CD4-positive, CD25-positive, alpha-beta regulatory T cell (primary cell): ENCODE results near the gene ETHE1. TPM values are rescaled to one million over a fixed set of nuclear protein-coding genes. Genes with fewer than 3 reads are reported as not detected.
"Not testable (repeated sequence)": the region's sequence is repeated elsewhere in the genome, so short reads cannot be mapped to it uniquely, and the experiment has no call there.

Experiments
- ATAC-seq, 2 donors: fragments of 150-1000 bp; cut with Tn5 transposase; one replicate each; pipeline ENCODE4 v1.10.0; 2021; ENCODE audit warnings: low read depth in 2 of 2, moderate number of reproducible peaks in 2 of 2, moderate library complexity in 1 of 2
- DNase-seq, 3 donors: peaks; one replicate each; pipeline versions ENCODE4 v3.0.0 to v3.0.0-alpha.2; 2012 to 2022; ENCODE audit warnings: mixed read lengths in 1 of 3
- H3K27ac ChIP-seq: one replicate; pipeline ENCODE4 v1.7.0; 2013; ENCODE audit warnings: mild to moderate bottlenecking, low read length; ENCODE audit not compliant: insufficient read depth, poor library complexity, severe bottlenecking
- H3K27me3 ChIP-seq: one replicate; pipeline ENCODE4 v1.7.0; 2013; ENCODE audit warnings: low read length; ENCODE audit not compliant: control insufficient read depth, insufficient read depth
- H3K36me3 ChIP-seq: one replicate; pipeline ENCODE4 v1.7.0; 2013; ENCODE audit warnings: mild to moderate bottlenecking, low read length, moderate library complexity; ENCODE audit not compliant: control insufficient read depth, insufficient read depth
- H3K4me1 ChIP-seq: 2 replicates; pipeline ENCODE4 v1.7.0; 2013; ENCODE audit warnings: mild to moderate bottlenecking, low read length; ENCODE audit not compliant: insufficient read depth, control insufficient read depth, poor library complexity, severe bottlenecking
- H3K4me3 ChIP-seq: one replicate; pipeline ENCODE4 v1.7.0; 2013; ENCODE audit warnings: low read depth, mild to moderate bottlenecking, low read length, moderate library complexity
- H3K9me3 ChIP-seq, 2 experiments: 1 replicate in 1 of 2; 2 replicates in 1 of 2; pipeline ENCODE4 v1.7.0; 2013; ENCODE audit warnings: low read length in 2 of 2, mild to moderate bottlenecking in 1 of 2, moderate library complexity in 1 of 2; ENCODE audit not compliant: control insufficient read depth in 2 of 2
- H3K27ac Mint-ChIP-seq, 3 donors: one replicate each; pipeline ENCODE4 v1.8.0; 2020 to 2022; ENCODE audit warnings: mild to moderate bottlenecking in 3 of 3, mixed read lengths in 3 of 3, moderate library complexity in 2 of 3
- H3K27me3 Mint-ChIP-seq: one replicate; pipeline ENCODE4 v1.8.0; 2022; ENCODE audit warnings: mild to moderate bottlenecking, mixed read lengths
- H3K36me3 Mint-ChIP-seq: one replicate; pipeline ENCODE4 v1.8.0; 2020; ENCODE audit warnings: mixed read lengths
- H3K4me1 Mint-ChIP-seq, 4 donors: one replicate each; pipeline ENCODE4 v1.8.0; 2020 to 2022; ENCODE audit warnings: mixed read lengths in 4 of 4, mild to moderate bottlenecking in 1 of 4
- H3K4me3 Mint-ChIP-seq, 4 donors: one replicate each; pipeline ENCODE4 v1.8.0; 2020 to 2022; ENCODE audit warnings: mild to moderate bottlenecking in 4 of 4, mixed read lengths in 4 of 4, moderate library complexity in 3 of 4
- H3K9me3 Mint-ChIP-seq, 7 donors: one replicate each; pipeline ENCODE4 v1.8.0; 2020 to 2022; ENCODE audit warnings: mixed read lengths in 7 of 7, mild to moderate bottlenecking in 3 of 7, moderate library complexity in 2 of 7
- polyA plus RNA-seq, 4 donors: library from polyadenylated mRNA; unstranded; fragments of 300-500 nt; fragmentation: Illumina TruSeq; gene quantifications; one replicate each; pipeline ENCODE4 v1.2.3, GENCODE V29; 2021
- total RNA-seq: library from RNA; stranded (reverse); gene quantifications from one replicate; pipeline ENCODE4 v1.2.3, GENCODE V29; 2022

ETHE1 gene
- total and polyA plus RNA-seq, 5 donors from 2014 or later = 22.8 to 73.5 (median 56.3) TPM

GRCh38 chr19:43525836-43526771, 897 bp downstream of the ETHE1 start:
- no peaks in the 10 kb centered on the region for H3K36me3 Mint-ChIP-seq
- Histone ChIP-seq H3K4me3 (peak overlapping the region; percentile 80), H3K27ac (peak overlapping the region; percentile 63), H3K4me1 (peaks cover 31% of the 10 kb centered on the region), H3K36me3 (no peaks in the 10 kb centered on the region), H3K9me3 (no peaks in the 10 kb centered on the region), H3K27me3 (no peaks in the 10 kb centered on the region)
- ATAC-seq (peak; percentile 15 to 20), DNase-seq (peak in 1 of 3 donors; percentile 42)
- H3K9me3 Mint-ChIP-seq = no peaks in the 10 kb centered on the region
- peak overlapping the region; percentile 76 to 97 (median 84) for H3K4me3 Mint-ChIP-seq
- H3K4me1 Mint-ChIP-seq = peaks cover 5 to 31% (median 21%) of the 10 kb centered on the region in 4 donors
- H3K27me3 Mint-ChIP-seq = no peaks in the 10 kb centered on the region
- peak overlapping the region; percentile 28 to 88 (median 74) for H3K27ac Mint-ChIP-seq

DNA sequence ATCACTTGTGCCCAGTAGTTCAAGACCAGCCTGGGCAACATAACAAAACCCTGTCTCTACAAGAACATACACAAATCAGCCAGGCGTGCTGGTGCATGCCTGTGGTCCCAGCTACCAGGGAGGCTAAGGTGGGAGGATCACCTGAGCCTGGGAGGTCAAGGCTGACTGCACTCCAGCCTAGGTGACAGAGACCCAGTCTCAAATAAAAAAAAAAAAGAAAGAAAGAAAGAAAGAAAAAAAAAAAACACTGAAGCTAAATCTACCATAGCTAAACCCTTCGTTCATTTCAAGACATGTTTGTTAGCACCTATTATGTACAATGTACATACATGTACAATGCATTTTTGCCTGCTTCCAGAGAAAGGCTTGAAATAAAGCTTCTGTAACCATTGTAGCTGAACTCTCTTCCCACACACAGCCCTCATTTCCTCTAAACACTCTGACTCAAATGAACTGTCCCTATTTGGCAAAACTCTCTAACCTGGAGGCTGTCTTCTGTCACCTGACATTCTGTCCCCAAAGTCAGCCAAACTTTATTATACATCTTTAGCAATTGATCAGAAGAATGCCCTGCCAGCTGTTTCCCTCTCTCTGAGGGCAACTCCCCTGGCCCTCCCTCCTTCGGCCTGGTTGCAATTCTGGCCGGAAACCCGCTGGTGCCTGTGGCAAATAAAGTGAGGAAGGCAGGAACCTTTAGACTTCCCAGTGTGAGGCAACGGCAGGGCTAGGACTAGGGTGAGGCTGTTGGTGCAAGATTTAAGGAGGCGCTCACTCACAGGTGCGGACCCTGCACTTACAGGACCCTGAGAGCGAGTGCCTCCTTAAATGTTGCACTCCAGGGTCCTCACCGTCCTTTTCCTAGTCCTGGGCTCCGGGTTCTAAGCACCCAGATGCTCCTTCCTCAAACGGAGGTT, 1.8 kb downstream of the ETHE1 start:
- H3K27me3 ChIP-seq = no peaks in the 10 kb centered on the region
- peak in 1 of 3 donors; percentile 58 for DNase-seq

DNA sequence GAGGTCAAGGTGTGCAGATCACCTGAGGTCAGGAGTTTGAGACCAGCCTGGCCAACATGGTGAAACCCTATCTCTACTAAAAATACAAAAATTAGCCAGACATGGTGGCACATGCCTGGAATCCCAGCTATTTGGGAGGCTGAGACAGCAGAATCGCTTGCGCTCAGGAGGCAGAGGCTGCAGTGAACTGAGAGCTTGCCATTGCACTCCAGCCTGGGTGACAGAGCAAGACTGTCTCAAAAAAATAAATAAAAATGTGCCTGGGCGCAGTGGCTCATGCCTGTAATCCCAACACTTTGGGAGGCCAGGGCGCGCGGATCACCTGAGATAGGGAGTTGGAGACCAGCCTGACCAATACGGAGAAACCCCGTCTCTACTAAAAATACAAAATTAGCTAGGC, 3.3 kb downstream of the ETHE1 start:
- not testable (repeated sequence) for H3K27ac ChIP-seq, ATAC-seq, H3K36me3 Mint-ChIP-seq, H3K4me3 Mint-ChIP-seq, H3K27me3 Mint-ChIP-seq, H3K9me3 ChIP-seq, H3K9me3 Mint-ChIP-seq, H3K4me3 ChIP-seq, H3K27me3 ChIP-seq, DNase-seq, H3K27ac Mint-ChIP-seq, H3K36me3 ChIP-seq
- peaks cover 11 to 35% (median 27%) of the 10 kb centered on the region in 4 donors for H3K4me1 Mint-ChIP-seq
- peaks cover 37% of the 10 kb centered on the region for H3K4me1 ChIP-seq

More for the DNA sequence above, 1.8 kb downstream of the ETHE1 start:
- Histone ChIP-seq H3K4me3 (peak overlapping the region; percentile 80), H3K27ac (peak overlapping the region; percentile 63), H3K4me1 (peaks cover 31% of the 10 kb centered on the region), H3K36me3 (no peaks in the 10 kb centered on the region), H3K9me3 (no peaks in the 10 kb centered on the region)
- no peaks in the 10 kb centered on the region for H3K36me3 Mint-ChIP-seq
- H3K27me3 Mint-ChIP-seq = no peaks in the 10 kb centered on the region
- peak overlapping the region; percentile 76 to 97 (median 84) for H3K4me3 Mint-ChIP-seq
- H3K4me1 Mint-ChIP-seq = peaks cover 5 to 31% (median 21%) of the 10 kb centered on the region in 4 donors
- no peaks in the 10 kb centered on the region for H3K9me3 Mint-ChIP-seq
- peak; percentile 46 to 54 for ATAC-seq
- peak overlapping the region; percentile 28 to 88 (median 74) for H3K27ac Mint-ChIP-seq

DNA sequence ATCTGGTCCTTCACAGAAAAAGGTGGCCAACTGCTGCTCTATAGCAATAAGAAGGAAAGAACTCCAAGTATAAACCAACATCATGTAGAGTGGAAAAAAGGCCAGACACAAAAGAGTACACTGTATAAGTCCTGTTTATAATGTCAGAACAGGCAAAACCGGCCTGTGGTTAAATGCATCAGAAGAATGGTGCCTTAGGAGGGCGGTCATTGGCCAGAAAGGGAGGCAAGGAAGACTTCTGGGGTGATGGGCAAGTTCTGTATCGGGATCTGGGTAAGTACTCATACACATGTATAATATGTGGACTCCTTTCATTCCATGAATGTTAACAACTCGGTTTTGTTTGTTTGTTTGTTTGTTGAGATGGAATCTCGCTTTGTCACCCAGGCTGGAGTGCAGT, 4.1 kb downstream of the ETHE1 start:
- H3K27me3 Mint-ChIP-seq = no peaks in the 10 kb centered on the region
- Histone ChIP-seq H3K4me3 (no peak overlapping the region), H3K36me3 (no peaks in the 10 kb centered on the region), H3K9me3 (no peaks in the 10 kb centered on the region), H3K4me1 (peaks cover 37% of the 10 kb centered on the region), H3K27me3 (no peaks in the 10 kb centered on the region), H3K27ac (no peak overlapping the region)
- H3K36me3 Mint-ChIP-seq = peaks cover 4% of the 10 kb centered on the region
- ATAC-seq = no peak
- peak overlapping the region in 1 of 3 donors; percentile 35 for H3K27ac Mint-ChIP-seq
- peaks cover 11 to 35% (median 28%) of the 10 kb centered on the region in 4 donors for H3K4me1 Mint-ChIP-seq
- DNase-seq = no peak
- no peaks in the 10 kb centered on the region for H3K9me3 Mint-ChIP-seq
- peak overlapping the region in 1 of 4 donors; percentile 44 for H3K4me3 Mint-ChIP-seq

DNA sequence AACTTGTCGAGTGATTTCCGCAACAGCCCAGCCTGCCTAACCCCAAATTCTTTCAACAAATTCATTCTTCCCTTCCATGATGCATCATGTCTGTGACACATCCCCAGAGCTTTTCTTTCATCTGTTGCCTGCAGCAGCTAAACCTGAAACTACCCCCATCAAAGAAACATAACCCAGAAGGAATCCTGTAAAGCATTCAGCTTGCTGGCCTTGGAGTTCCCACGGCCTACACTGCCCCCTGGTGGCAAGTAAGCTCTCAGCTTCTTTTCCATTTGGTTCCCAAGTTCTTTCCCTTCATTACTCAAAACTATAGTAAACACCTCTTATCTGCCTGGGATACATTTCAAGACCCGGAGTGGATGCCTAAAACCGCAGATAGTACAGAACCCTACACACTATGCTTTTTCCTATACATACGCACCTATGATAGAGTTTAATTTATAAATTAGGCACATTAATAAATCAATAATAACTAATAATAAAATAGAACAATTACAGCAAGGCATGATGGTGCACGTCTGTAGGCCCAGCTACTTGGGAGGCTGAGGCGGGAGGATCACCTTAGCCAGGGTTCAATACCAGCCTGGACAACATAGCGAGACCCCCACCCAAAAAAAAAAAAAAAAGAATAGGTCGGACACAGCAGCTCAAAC, 7.4 kb downstream of the ETHE1 start:
- Histone ChIP-seq H3K4me1 (peaks cover 9% of the 10 kb centered on the region), H3K27ac (no peak overlapping the region), H3K27me3 (no peaks in the 10 kb centered on the region), H3K4me3 (no peak overlapping the region), H3K9me3 (no peaks in the 10 kb centered on the region), H3K36me3 (no peaks in the 10 kb centered on the region)
- DNase-seq = peak; percentile 72 to 84 (median 76)
- peak overlapping the region in 1 of 4 donors; percentile 1 for H3K4me3 Mint-ChIP-seq
- peak overlapping the region; percentile 41 to 64 (median 43) for H3K27ac Mint-ChIP-seq
- peaks cover 6 to 12% (median 10%) of the 10 kb centered on the region in 4 donors for H3K4me1 Mint-ChIP-seq
- ATAC-seq = peak; percentile 64 to 67
- H3K36me3 Mint-ChIP-seq = peaks cover 8% of the 10 kb centered on the region
- H3K9me3 Mint-ChIP-seq = no peaks in the 10 kb centered on the region
- H3K27me3 Mint-ChIP-seq = no peaks in the 10 kb centered on the region

- H3K9me3 ChIP-seq = no peaks in the 10 kb centered on the region
- Mint-ChIP-seq H3K4me3 (peak overlapping the region in 1 of 4 donors; percentile 15), H3K27ac (peak overlapping the region in 1 of 3 donors; percentile 11), H3K9me3 (no peaks in the 10 kb centered on the region), H3K27me3 (no peaks in the 10 kb centered on the region), H3K4me1 (peaks cover 6 to 8% (median 7%) of the 10 kb centered on the region in 4 donors), H3K36me3 (peaks cover 11% of the 10 kb centered on the region)
- no peak for DNase-seq
- ATAC-seq = no peak
- H3K4me3 ChIP-seq = no peak overlapping the region
- peaks cover 7% of the 10 kb centered on the region for H3K4me1 ChIP-seq
- H3K27ac ChIP-seq = no peak overlapping the region
- no peaks in the 10 kb centered on the region for H3K36me3 ChIP-seq
- H3K27me3 ChIP-seq = no peaks in the 10 kb centered on the region
Measured at GRCh38 chr19:43518051-43518450, 8.9 kb downstream of the ETHE1 start.

GRCh38 chr19:43512399-43512798, 14.6 kb downstream of the ETHE1 start:
- H3K4me3 ChIP-seq, H3K27me3 ChIP-seq, DNase-seq, H3K9me3 Mint-ChIP-seq, H3K4me1 Mint-ChIP-seq, H3K27ac ChIP-seq, H3K4me1 ChIP-seq, H3K27me3 Mint-ChIP-seq, ATAC-seq, H3K9me3 ChIP-seq: not testable (repeated sequence)
- Mint-ChIP-seq H3K27ac (peak overlapping the region in 1 of 3 donors; percentile 11), H3K36me3 (peaks cover 25% of the 10 kb centered on the region), H3K4me3 (peak overlapping the region in 1 of 4 donors; percentile 2)
- H3K36me3 ChIP-seq = peaks cover 11% of the 10 kb centered on the region
